OCI-LY1 (cell line): ENCODE measurements around the gene SIK3.

Source experiments
- CTCF ChIP-seq: fragments of 200-600 bp; sonication (generic), shearing (Covaris generic); IDR thresholded peaks from 2 replicates; pipeline ENCODE4 v1.5.1; 2017; ENCODE audit warnings: mild to moderate bottlenecking, antibody characterized with exemption, low read length, moderate library complexity, mixed read lengths
- EZH2 ChIP-seq: fragments of 200-600 bp; sonication (generic), shearing (Covaris generic); IDR thresholded peaks from 2 replicates; pipeline ENCODE4 v1.8.0; 2017; ENCODE audit warnings: borderline replicate concordance, mixed run types, mild to moderate bottlenecking, antibody characterized with exemption, low read length, moderate library complexity, mixed read lengths

- TF ChIP-seq CTCF (no peak), EZH2 (no peak)
These were observed 189.0 kb downstream of the SIK3 start for GRCh38 chr11:116909245-116909644.
